ENCODE data around the gene GRK1.

The GRK1 gene

DNA sequence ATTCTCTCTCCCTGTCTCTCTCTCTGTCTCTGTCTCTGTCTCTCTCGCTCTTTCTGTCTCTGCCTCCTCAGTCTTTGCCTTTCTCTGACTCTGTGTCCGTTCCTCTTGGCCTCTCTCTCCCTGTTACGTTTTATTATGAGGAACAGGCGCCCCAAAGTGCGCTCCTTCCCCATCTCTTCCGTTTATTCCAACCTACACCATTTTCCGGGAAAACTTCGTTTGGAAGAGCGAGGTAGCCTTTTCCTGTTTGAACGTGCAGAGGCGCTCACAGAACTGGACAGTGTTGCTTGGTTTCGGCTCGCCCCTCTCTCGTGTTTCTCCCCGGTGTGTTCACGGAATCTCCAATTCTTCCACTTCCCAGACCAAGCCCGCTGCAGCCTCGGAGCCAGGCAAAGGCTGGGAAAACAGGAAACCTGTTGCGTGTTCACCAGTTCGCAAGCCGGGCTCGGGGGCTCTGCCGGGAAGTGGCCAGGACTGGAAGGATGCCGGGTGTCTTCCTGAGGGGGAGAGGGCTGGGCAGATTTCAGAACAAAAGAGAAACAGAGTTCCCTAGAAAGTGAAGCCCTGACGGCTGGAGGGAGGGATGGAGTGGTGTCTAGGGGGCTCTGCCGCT is 92.6 kb downstream of the GRK1 start:
- DNase-seq (ENCODE audit: low read depth), result peak; percentile 12
- peak overlapping the region; percentile 53 for H3K4me3 ChIP-seq (ENCODE audit: low read length)
- TF ChIP-seq CTCF (IDR thresholded peaks at IDR 0.05; ENCODE audit: insufficient read depth, low read depth, low read length, missing control alignments), result no peak

DNA sequence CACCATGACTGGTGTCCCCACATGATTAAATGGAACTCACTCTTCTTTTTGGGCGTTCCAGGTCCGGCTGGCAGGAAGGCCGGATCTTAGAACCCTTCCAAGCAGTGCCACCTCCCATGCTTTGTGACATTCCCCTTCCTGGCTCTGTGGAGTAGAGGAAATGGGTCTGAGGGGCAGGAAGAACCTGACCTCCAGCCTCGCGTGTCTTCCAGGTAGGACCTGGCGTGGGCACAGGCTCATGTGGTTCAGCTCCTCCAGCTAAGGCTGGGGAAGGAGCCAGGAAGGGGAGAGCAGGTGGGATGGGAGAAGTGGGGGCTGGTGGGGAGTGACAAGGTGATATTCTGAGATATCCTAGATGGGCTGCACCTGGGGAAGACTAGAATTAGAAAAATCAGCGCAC is 94.1 kb downstream of the GRK1 start:
- TF ChIP-seq CTCF (IDR thresholded peaks at IDR 0.05; ENCODE audit: insufficient read depth, low read depth, low read length, missing control alignments), result no peak
- no peak overlapping the region for H3K4me3 ChIP-seq (ENCODE audit: low read length)
- no peak for DNase-seq (ENCODE audit: low read depth)

DNA sequence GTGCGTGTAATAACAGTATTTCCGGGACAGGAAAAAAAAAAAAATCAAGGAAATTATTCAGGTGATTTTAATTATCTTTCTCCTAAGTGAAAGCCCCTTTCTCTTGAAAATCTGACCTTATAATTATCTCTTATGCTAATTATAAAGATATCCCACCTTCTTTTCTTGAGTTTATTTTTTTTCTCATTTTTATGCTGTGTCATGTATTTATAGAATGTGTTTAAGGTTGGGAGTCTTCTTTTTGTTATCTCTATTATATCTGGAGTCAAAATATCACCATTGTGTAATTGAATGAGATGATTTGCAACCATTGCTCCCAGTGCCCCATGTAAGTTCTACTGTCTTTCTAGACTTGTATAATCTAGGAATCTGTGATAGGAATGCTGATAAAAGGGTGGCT is 95.1 kb downstream of the GRK1 start:
- no peak for TF ChIP-seq CTCF (IDR thresholded peaks at IDR 0.05; ENCODE audit: insufficient read depth, low read depth, low read length, missing control alignments)
- DNase-seq (ENCODE audit: low read depth), result no peak
- no peak overlapping the region for H3K4me3 ChIP-seq (ENCODE audit: low read length)

GRCh38 chr13:113762538-113762937 is 95.5 kb downstream of the GRK1 start:
- no peak for TF ChIP-seq CTCF (IDR thresholded peaks at IDR 0.05; ENCODE audit: insufficient read depth, low read depth, low read length, missing control alignments)

DNA sequence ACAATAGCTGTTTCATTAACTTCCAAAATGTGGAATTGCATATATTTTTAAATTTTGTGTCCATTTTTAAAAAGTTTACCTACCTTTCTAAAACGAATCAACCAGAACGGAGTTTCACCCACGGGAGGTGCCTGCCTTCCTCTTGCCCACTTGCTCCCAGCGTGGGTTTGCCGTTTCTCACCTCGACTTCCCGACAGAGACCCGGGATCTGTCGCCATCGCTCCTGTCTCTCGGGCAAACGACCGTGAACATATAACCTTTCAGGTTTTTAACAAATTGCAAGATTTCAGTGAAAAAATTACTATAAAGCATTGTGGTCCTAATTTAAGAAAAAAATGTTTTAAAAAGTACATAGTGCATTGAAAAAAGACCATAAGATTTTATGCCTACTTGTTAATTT is 96.2 kb downstream of the GRK1 start:
- TF ChIP-seq CTCF (IDR thresholded peaks at IDR 0.05; ENCODE audit: insufficient read depth, low read depth, low read length, missing control alignments), result no peak
- no peak overlapping the region for H3K4me3 ChIP-seq (ENCODE audit: low read length)
- no peak for DNase-seq (ENCODE audit: low read depth)

More at GRCh38 chr13:113762538-113762937, 95.5 kb downstream of the GRK1 start:
- no peak for DNase-seq (ENCODE audit: low read depth)
- no peak overlapping the region for H3K4me3 ChIP-seq (ENCODE audit: low read length)

DNA sequence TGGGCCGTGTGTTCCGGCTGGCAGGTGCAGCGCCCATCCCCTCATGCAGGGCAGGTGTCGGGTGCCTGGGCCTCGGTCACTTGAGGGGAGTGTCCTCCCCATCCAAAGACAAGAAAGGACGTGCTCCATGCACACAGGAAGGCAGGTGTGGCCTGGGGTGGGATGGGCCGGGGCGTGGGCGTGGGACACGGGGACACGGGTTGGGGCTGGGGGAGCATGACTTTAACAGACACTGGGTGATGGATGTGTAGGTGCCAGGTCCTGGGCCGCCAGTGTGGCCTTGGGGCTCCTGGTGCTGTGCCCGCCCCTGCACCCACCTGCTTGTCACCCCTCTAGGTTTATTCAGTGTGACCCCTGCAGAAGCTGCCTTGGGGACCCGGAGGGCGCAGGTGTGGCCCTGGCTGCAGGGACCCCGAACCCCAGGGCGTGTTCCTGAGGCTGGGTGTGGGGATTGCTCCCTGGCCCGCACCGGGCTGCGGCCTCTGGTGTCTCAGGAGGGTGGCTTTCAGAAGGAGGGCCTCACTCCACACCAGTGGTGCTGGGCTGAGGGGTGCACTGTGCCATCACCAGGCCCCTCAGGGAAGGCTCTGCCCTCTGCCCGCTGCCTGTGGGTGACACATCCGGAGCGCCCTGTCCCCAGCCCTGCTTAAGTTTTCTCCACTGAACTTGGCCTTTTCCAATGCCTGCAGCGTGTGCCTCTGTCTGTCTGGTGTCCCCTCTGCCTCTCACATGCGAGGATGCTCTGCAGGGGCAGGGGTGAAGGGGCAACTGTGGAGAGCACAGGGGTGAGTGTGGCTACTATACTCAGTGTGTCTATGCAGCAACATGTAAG is 97.2 kb downstream of the GRK1 start:
- DNase-seq (ENCODE audit: low read depth), result no peak
- TF ChIP-seq CTCF (IDR thresholded peaks at IDR 0.05; ENCODE audit: insufficient read depth, low read depth, low read length, missing control alignments), result no peak
- H3K4me3 ChIP-seq (ENCODE audit: low read length), result no peak overlapping the region
